GM19397 (cell line): ENCODE data around the gene CRIM1.

Experiments
- ATAC-seq: cut with Tn5 transposase; IDR thresholded peaks from one replicate; pipeline ENCODE4 v1.9.1; 2021; ENCODE audit warnings: mild to moderate bottlenecking, moderate library complexity; ENCODE audit not compliant: unreplicated experiment

The CRIM1 gene

GRCh38 chr2:36511858-36512603 is 156.5 kb downstream of the CRIM1 start:
- no peak for ATAC-seq

- no peak for ATAC-seq
These were observed 157.1 kb downstream of the CRIM1 start for GRCh38 chr2:36512705-36513104.

- no peak for ATAC-seq
These were observed 158.1 kb downstream of the CRIM1 start for GRCh38 chr2:36513661-36514060.

GRCh38 chr2:36515538-36515937 is 160.0 kb downstream of the CRIM1 start:
- ATAC-seq = no peak

GRCh38 chr2:36516136-36516870 is 160.7 kb downstream of the CRIM1 start:
- no peak for ATAC-seq

- no peak for ATAC-seq
These were observed 164.9 kb downstream of the CRIM1 start for GRCh38 chr2:36520431-36520830.

GRCh38 chr2:36523153-36523552 is 167.6 kb downstream of the CRIM1 start:
- ATAC-seq = no peak

GRCh38 chr2:36525245-36525644 is 169.7 kb downstream of the CRIM1 start:
- ATAC-seq = no peak

- ATAC-seq = no peak
These were observed 170.6 kb downstream of the CRIM1 start for GRCh38 chr2:36526226-36526625.

- ATAC-seq = peak; percentile 65
These were observed 172.7 kb downstream of the CRIM1 start for GRCh38 chr2:36528274-36528673.

- ATAC-seq = no peak
These were observed 173.3 kb downstream of the CRIM1 start for GRCh38 chr2:36528766-36529392.

- ATAC-seq = peak; percentile 75
These were observed 174.8 kb downstream of the CRIM1 start for GRCh38 chr2:36530178-36530982.

GRCh38 chr2:36530983-36531354 is 175.4 kb downstream of the CRIM1 start:
- ATAC-seq = peak; percentile 1

GRCh38 chr2:36534275-36534799 is 178.8 kb downstream of the CRIM1 start:
- ATAC-seq = no peak

- no peak for ATAC-seq
These were observed 179.5 kb downstream of the CRIM1 start for GRCh38 chr2:36535099-36535498.

GRCh38 chr2:36536776-36537175 is 181.2 kb downstream of the CRIM1 start:
- no peak for ATAC-seq

- no peak for ATAC-seq
These were observed 182.8 kb downstream of the CRIM1 start for GRCh38 chr2:36538335-36538734.

- ATAC-seq = peak; percentile 78
These were observed 184.1 kb downstream of the CRIM1 start for GRCh38 chr2:36539631-36540030.

- ATAC-seq = no peak
These were observed 185.6 kb downstream of the CRIM1 start for GRCh38 chr2:36540986-36541754.
